ENCODE data around the gene PSME3. TPM values are rescaled to one million over a fixed set of nuclear protein-coding genes. Genes with fewer than 3 reads are reported as not detected.

PSME3 gene
- total and polyA plus RNA-seq, 2 of the 13 experiments (the other 11 are each of a cell fraction or from before 2014, with no cell fraction given): 66.3 to 135 TPM

DNA sequence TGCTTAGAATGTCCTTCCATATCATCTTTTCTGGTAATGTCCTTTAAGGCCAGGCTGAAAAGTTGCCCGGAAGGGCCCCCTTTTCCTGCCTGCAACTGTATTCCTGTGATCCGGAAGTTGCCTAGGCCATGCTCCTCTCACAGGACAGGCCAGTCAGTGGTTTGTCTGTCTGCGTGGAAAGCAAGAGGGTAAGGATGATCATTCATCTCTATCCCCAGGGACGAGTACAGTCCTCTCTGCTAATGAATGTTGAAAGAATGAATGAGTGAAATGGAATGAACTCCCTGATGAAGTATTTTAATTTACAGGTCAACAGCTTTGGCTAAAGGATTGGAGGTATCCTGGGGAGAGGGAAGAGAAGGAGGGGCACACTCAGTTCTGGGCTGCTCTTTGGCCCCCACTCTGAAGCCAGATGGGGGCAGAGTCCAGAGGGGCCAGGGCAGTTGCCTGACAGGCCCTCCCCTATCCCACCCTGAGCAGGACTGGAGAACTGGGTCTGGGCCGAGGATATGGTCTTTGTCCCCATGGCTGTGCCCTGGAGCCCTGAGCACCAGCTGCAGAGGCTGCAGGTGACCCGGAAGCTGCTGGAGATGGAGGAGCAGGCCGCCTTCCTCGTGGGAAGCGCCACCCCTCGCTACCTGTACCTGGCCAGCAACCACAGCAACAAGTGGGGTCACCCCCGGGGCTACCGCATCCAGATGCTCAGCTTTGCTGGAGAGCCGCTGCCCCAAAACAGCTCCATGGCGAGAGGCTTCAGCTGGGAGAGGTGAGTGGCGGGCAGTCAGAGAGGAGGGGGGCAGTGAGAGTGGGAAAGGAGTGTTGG lies 21.0 kb downstream of the PSME3 start (continued):
- no peak for TF ChIP-seq HBP1 (CRISPR knock-in tag; IDR thresholded peaks at IDR 0.05; ENCODE audit: low read depth)
- TF ChIP-seq, protein P1, sequence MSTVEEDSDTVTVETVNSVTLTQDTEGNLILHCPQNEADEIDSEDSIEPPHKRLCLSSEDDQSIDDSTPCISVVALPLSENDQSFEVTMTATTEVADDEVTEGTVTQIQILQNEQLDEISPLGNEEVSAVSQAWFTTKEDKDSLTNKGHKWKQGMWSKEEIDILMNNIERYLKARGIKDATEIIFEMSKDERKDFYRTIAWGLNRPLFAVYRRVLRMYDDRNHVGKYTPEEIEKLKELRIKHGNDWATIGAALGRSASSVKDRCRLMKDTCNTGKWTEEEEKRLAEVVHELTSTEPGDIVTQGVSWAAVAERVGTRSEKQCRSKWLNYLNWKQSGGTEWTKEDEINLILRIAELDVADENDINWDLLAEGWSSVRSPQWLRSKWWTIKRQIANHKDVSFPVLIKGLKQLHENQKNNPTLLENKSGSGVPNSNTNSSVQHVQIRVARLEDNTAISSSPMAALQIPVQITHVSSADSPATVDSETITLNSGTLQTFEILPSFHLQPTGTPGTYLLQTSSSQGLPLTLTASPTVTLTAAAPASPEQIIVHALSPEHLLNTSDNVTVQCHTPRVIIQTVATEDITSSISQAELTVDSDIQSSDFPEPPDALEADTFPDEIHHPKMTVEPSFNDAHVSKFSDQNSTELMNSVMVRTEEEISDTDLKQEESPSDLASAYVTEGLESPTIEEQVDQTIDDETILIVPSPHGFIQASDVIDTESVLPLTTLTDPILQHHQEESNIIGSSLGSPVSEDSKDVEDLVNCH (CRISPR knock-in tag; IDR thresholded peaks at IDR 0.05): 0 out of 2 replicates have a peak, but pooled peaks have one; percentile 56
- 0 out of 2 replicates have a peak, but pooled peaks have one; percentile 15 for TF ChIP-seq ZNF331 (CRISPR knock-in tag; IDR thresholded peaks at IDR 0.05)
- peak; percentile 50 for TF ChIP-seq IKZF4 (CRISPR knock-in tag; IDR thresholded peaks at IDR 0.05; ENCODE audit: borderline replicate concordance, low read depth, not compliant biosample characterization)
- TF ChIP-seq ZEB1 (IDR thresholded peaks at IDR 0.05; ENCODE audit: insufficient replicate concordance, low read depth): peak; percentile 93
- 0 out of 2 replicates have a peak, but pooled peaks have one; percentile 4 for TF ChIP-seq FOXO1 (CRISPR knock-in tag; IDR thresholded peaks at IDR 0.05)
- peak; percentile 55; the same call in 1 of the 2 replicates for TF ChIP-seq ZNF691 (CRISPR knock-in tag; IDR thresholded peaks at IDR 0.05; ENCODE audit: borderline replicate concordance, low read depth)
- 0 out of 2 replicates have a peak, but pooled peaks have one; percentile 7 for TF ChIP-seq ZSCAN31 (CRISPR knock-in tag; IDR thresholded peaks at IDR 0.05; ENCODE audit: low read depth)
- no peak for TF ChIP-seq ZC3H4 (CRISPR knock-in tag; IDR thresholded peaks at IDR 0.05; ENCODE audit: borderline replicate concordance)
- TF ChIP-seq FOXO4 (CRISPR knock-in tag; conservative IDR thresholded peaks at IDR 0.05): 0 out of 2 replicates have a peak, but pooled peaks have one; percentile 79
- TF ChIP-seq PHF8 (CRISPR knock-in tag; IDR thresholded peaks at IDR 0.05): peak; percentile 37; the same call in 1 of the 2 replicates
- TF ChIP-seq HNF4G (IDR thresholded peaks at IDR 0.05; ENCODE audit: borderline replicate concordance, low read depth, low read length): peak; percentile 97
- peak; percentile 92 for TF ChIP-seq HNF4G (CRISPR knock-in tag; IDR thresholded peaks at IDR 0.05; ENCODE audit: borderline replicate concordance, low read depth)
- TF ChIP-seq, protein P2, sequence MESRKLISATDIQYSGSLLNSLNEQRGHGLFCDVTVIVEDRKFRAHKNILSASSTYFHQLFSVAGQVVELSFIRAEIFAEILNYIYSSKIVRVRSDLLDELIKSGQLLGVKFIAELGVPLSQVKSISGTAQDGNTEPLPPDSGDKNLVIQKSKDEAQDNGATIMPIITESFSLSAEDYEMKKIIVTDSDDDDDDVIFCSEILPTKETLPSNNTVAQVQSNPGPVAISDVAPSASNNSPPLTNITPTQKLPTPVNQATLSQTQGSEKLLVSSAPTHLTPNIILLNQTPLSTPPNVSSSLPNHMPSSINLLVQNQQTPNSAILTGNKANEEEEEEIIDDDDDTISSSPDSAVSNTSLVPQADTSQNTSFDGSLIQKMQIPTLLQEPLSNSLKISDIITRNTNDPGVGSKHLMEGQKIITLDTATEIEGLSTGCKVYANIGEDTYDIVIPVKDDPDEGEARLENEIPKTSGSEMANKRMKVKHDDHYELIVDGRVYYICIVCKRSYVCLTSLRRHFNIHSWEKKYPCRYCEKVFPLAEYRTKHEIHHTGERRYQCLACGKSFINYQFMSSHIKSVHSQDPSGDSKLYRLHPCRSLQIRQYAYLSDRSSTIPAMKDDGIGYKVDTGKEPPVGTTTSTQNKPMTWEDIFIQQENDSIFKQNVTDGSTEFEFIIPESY (CRISPR knock-in tag; IDR thresholded peaks at IDR 0.05): peak; percentile 85
- TF ChIP-seq MED8 (CRISPR knock-in tag; IDR thresholded peaks at IDR 0.05; ENCODE audit: insufficient replicate concordance): peak; percentile 39
- peak; percentile 91 for TF ChIP-seq BRCA1 (CRISPR knock-in tag; IDR thresholded peaks at IDR 0.05)
- TF ChIP-seq HOXA3 (CRISPR knock-in tag; IDR thresholded peaks at IDR 0.05): peak; percentile 69
- TF ChIP-seq ZNF326 (CRISPR knock-in tag; IDR thresholded peaks at IDR 0.05; ENCODE audit: borderline replicate concordance): no peak
- no peak for TF ChIP-seq ZNF549 (CRISPR knock-in tag; IDR thresholded peaks at IDR 0.05)
- TF ChIP-seq HNRNPLL (IDR thresholded peaks at IDR 0.05; ENCODE audit: low read depth, low read length, poor library complexity, severe bottlenecking): peak; percentile 54

Measured in HepG2 (cell line).